Activated CD4-positive, alpha-beta T cell treated with anti-CD3 and anti-CD28 coated beads for 36 hours (primary cell): ENCODE results near the gene NPBWR2. TPM values are rescaled to one million over a fixed set of nuclear protein-coding genes. Genes with fewer than 3 reads are reported as not detected.
A peak's percentile ranks its signal among the peaks of the same experiment; 100 is the strongest.

Experiments used
- ATAC-seq: fragments of 200-7000 bp; cut with Tn5 transposase; one replicate; pipeline ENCODE4 v1.10.0; 2021; ENCODE audit warnings: mild to moderate bottlenecking, moderate library complexity
- CTCF ChIA-PET: fragments of 350-600 bp; sonication (Branson Sonifier 250); formaldehyde crosslinking; loops from one replicate; lab custom pipeline; 2021; ENCODE audit warnings: antibody characterized with exemption; lab: Charles Lee
- POLR2A ChIA-PET: fragments of 350-600 bp; sonication (Branson Sonifier 250); formaldehyde crosslinking; loops from one replicate; lab custom pipeline; 2021; ENCODE audit warnings: antibody characterized with exemption, inconsistent platforms; lab: Charles Lee
- DNase-seq: peaks from one replicate; pipeline ENCODE4 v3.0.0-alpha.2; 2020
- H3K27ac Mint-ChIP-seq: one replicate; pipeline ENCODE4 v1.8.0; 2021; ENCODE audit warnings: mixed read lengths
- H3K27me3 Mint-ChIP-seq: one replicate; pipeline ENCODE4 v1.8.0; 2021; ENCODE audit warnings: mixed read lengths
- H3K36me3 Mint-ChIP-seq: one replicate; pipeline ENCODE4 v1.8.0; 2021; ENCODE audit warnings: low read depth, mixed read lengths
- H3K4me1 Mint-ChIP-seq: one replicate; pipeline ENCODE4 v1.8.0; 2021; ENCODE audit warnings: mixed read lengths
- H3K4me3 Mint-ChIP-seq: one replicate; pipeline ENCODE4 v1.8.0; 2021; ENCODE audit warnings: mild to moderate bottlenecking, moderate library complexity, mixed read lengths
- H3K9me3 Mint-ChIP-seq: one replicate; pipeline ENCODE4 v1.8.0; 2021; ENCODE audit warnings: low read depth, mixed read lengths
- intact Hi-C, 2 experiments: fragments of 100-400 bp; cut with DNase I in 1 of 2; cut with micrococcal nuclease in 1 of 2; formaldehyde crosslinking; loops; one replicate each; pipeline versions ENCODE4 v1.14.2 to v1.15.1; 2022 to 2024; cut with DNase I, micrococcal nuclease
- total RNA-seq, 2 experiments: library from RNA; stranded (reverse); gene quantifications; one replicate each; pipeline ENCODE4 v1.2.3, GENCODE V29; 2021

Gene NPBWR2
- total RNA-seq, 2 experiments from 2014 or later, result not detected

DNA sequence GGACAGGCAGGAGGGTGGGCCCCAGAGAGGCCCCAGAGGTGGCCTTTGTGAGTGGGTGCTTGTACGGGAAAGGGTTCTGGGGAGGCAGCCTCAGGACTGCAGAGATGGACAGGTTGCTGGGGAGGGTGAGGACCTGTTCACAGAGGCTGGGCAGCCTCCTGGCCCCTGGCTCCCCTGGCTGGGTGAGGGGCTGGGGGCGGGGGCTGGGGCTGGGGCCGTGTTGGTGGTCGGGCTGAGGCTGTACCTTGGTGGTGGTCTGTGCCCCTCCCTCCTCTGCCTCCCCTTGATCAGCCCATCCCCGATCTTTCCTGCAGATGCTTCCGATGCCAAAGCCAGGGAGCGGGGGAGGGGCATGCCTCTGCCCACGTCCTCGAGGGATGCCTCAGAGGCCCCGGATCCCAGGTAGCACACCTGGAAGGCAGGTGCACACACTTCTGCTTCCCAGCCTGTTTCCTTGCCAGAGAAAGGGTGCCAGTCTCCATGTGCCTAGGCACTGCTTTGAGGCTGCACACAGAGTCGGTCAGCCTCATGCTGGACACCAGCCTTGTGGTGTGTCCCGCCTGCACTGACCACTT, 39.5 kb downstream of the NPBWR2 start:
- CTCF ChIA-PET, result no interaction called here
- H3K4me1 Mint-ChIP-seq, result peaks cover 41% of the 10 kb centered on the region
- peak overlapping the region; percentile 31 for H3K27ac Mint-ChIP-seq
- no peaks in the 10 kb centered on the region for H3K9me3 Mint-ChIP-seq
- intact Hi-C loops, result loop anchor here in 1 of 2 experiments (10.0 kb wide), 1 partner anchor 533 kb away; the partner anchor contains the start of gene PTK6
- POLR2A ChIA-PET, result no interaction called here
- H3K4me3 Mint-ChIP-seq, result no peak overlapping the region
- no peaks in the 10 kb centered on the region for H3K27me3 Mint-ChIP-seq
- peaks cover 2% of the 10 kb centered on the region for H3K36me3 Mint-ChIP-seq
- no peak for DNase-seq
- ATAC-seq, result no peak

DNA sequence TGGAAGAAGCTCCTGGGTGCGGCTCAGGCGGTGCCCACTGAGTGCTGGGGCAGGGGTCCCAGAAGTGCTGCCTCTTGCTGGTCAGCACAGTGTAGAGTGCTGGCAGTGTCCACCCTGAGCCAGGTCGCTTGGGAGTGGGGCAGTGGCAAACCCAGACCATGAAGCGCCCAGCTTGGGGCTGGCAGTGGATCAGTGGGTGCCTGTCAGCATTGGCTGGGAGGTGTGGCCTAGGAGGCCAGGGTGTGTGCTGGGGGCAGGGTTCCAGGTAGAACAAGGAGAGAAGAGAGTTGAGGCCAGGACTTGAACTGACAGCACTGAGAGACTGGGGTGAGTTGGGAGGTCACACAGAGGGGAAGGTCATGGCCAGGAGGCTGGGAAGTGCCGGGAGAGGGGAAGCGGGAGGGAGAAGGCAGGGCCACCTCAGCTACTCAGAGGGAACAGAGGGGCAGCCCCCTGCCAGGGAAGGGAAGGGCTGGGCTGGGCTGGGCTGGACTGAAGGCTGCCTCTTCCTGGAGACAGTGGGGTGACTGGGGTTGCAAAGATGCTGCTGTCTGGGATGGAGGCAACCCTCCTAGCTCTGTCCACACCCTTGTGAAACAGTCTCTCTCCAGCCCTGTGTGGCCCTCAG, 40.2 kb downstream of the NPBWR2 start:
- DNase-seq (no peak), ATAC-seq (no peak)
- H3K36me3 Mint-ChIP-seq, result no peaks in the 10 kb centered on the region
- intact Hi-C loops, result loop anchor here in 1 of 2 experiments (10.0 kb wide), 1 partner anchor 532 kb away; the partner anchor contains the start of gene PTK6
- H3K4me1 Mint-ChIP-seq, result peaks cover 46% of the 10 kb centered on the region
- no peak overlapping the region for H3K4me3 Mint-ChIP-seq
- CTCF ChIA-PET, result interaction anchor here (2.0 kb wide), 1 partner anchor 10 kb away, joined by 6 read pairs; no protein-coding TSS in a partner anchor
- no peaks in the 10 kb centered on the region for H3K9me3 Mint-ChIP-seq
- POLR2A ChIA-PET, result no interaction called here
- H3K27me3 Mint-ChIP-seq, result no peaks in the 10 kb centered on the region
- peak overlapping the region; percentile 55 for H3K27ac Mint-ChIP-seq

DNA sequence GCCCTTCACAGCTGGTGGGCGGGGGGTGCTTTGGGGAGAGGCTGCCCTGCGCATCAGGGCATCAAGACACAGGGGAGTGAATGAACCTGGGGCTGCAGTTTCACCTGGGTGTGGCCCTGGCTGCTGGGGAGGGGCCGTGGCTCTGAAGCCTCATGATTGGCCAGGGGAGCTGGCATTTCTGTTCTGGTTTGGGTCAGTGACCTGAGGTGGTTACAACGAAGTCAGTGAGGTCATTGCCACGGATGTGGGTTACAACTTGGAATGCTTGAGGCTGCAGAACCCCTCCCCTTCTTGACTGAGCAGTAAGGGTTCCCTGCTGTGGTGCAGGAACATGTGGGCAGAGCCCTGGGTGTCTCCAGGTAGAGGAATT, 41.4 kb downstream of the NPBWR2 start:
- H3K27ac Mint-ChIP-seq, result peak overlapping the region; percentile 80

DNA sequence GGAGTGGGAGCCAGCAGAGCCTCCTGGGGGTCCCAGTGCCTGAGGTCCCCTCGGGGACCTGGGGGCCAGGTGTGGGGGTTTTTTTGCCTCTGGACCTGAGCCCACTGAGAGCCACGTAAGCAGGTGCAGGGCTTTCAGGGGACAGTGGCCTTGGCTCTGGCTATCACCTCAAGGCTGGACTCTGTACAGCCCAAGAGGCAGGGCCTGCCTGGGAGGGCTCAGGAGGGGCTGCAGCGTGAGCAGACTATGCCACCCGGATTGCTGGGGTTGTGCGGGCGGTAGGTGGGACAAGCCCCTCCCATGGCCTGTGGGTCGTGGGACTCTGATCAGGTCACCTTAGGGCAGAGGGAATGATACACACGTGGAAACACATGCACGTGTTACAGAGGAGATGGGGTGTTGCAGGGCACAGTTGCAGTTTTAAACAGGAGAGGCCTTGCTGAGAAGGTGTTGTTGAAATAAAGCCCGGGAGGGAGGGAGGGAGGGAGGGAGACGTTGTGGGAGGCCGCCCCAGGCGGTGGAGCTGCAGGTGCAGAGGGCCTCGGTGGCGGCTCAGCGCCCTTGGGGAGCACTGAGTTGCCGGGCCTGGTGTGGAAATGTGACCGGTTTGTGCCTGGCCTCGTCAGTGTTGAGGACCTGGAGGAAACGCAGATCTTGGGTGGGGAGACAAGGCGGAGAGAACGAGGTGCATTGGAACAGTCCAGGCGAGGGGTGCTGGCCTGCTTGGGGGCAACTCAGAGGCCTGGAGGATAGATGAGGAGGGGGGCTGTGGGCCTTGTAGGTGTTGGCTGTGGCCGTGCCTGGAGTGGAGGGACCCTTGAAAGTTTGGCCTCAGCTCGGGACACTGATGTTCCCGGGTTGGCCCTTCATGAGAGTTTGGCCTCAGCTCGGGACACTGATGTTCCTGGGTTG, 42.0 kb downstream of the NPBWR2 start:
- peaks cover 49% of the 10 kb centered on the region for H3K4me1 Mint-ChIP-seq
- intact Hi-C loops, result loop anchor here in 1 of 2 experiments (2.0 to 10.0 kb wide), 2 partner anchors 13 to 531 kb away; partner anchors contain the start of genes PTK6 and RGS19
- H3K4me3 Mint-ChIP-seq, result peak overlapping the region; percentile 20
- CTCF ChIA-PET, result interaction anchor here (0.7 to 2.0 kb wide), 4 partner anchors 8 to 200 kb away, joined by 3 to 6 read pairs (median 4); partner anchors contain the start of gene TPD52L2
- H3K36me3 Mint-ChIP-seq, result no peaks in the 10 kb centered on the region
- no peaks in the 10 kb centered on the region for H3K27me3 Mint-ChIP-seq
- no peaks in the 10 kb centered on the region for H3K9me3 Mint-ChIP-seq
- DNase-seq (peak; percentile 55), ATAC-seq (no peak)
- H3K27ac Mint-ChIP-seq, result peak overlapping the region; percentile 80
- POLR2A ChIA-PET, result interaction anchor here (0.6 kb wide), 1 partner anchor 13 kb away, joined by 3 read pairs; no protein-coding TSS in a partner anchor

More for the DNA sequence above, 41.4 kb downstream of the NPBWR2 start:
- intact Hi-C loops, result loop anchor here in 1 of 2 experiments (2.0 to 10.0 kb wide), 2 partner anchors 13 to 531 kb away; partner anchors contain the start of genes PTK6 and RGS19
- no peaks in the 10 kb centered on the region for H3K27me3 Mint-ChIP-seq
- POLR2A ChIA-PET, result interaction anchor here (0.6 kb wide), 2 partner anchors 12 to 123 kb away, joined by 3 read pairs; no protein-coding TSS in a partner anchor
- H3K4me1 Mint-ChIP-seq, result peaks cover 49% of the 10 kb centered on the region
- CTCF ChIA-PET, result interaction anchor here (0.7 to 2.0 kb wide), 4 partner anchors 9 to 200 kb away, joined by 3 to 6 read pairs (median 4); partner anchors contain the start of gene TPD52L2
- peak overlapping the region; percentile 20 for H3K4me3 Mint-ChIP-seq
- peak; percentile 69 for ATAC-seq
- DNase-seq, result peak; percentile 84
- no peaks in the 10 kb centered on the region for H3K9me3 Mint-ChIP-seq
- no peaks in the 10 kb centered on the region for H3K36me3 Mint-ChIP-seq

DNA sequence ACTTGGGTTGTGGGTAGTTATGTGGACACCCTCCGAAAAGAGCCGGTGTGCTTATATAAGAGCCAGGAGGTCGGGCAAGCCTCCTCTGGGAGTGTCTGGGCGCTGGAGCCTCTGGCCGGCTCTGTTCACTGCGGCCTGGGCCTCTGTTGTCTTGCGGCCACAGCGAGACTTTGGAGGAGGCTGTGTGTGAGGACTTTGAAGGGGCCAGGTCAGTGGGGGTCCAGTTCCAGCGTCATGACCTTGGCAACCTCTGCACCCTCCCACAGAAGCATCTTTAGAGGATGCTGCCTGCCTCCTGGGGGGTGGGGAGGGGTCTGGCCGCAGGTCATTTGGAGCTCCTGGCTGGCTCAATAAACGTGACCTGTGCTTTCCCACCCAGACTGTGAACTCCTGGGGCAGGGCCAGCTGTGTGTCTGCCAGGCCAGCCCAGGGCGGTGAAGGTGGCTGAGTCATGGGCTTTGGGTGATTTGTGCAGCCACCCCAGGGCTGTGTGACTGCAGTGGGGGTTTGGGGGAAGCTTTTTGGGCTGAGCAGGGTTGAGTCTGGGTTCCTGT, 43.1 kb downstream of the NPBWR2 start:
- H3K36me3 Mint-ChIP-seq, result no peaks in the 10 kb centered on the region

DNA sequence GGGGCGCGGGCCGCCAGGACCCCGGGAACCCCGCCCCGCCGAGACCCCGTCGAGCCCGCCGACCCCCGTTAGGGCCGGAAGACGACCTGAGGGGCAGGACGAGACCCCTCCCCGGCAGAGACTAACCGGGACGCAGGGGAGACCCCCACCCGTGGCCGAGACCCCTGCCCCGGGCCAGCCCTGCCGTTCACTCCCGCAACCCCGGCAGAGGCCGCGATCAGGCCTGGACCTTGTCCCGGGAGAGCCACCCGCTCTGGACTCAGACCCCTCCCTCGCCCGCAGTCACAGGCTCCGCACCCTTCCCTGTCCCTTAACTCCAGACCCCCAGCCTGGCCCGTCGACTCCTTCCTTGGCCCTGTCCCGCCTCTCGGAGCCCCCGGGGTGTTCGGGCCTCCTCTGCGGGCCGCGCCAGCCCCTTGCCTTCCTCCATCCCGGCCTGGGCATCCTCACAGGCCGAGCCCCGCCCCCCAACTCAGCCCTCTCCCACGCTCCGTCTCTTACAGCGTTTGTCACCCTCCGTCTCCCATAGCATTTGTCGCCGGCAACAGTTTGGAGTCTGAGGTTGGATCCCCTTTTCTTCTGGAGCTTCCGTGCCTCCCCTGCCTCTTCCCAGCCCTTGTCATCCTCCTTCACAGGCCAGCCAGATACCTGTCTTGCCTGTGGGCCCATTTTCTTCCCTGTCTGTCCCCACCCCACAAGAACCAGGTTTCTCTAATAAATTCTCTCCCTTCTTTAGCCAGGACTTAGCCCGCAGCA, 43.8 kb downstream of the NPBWR2 start:
- ChIA-PET POLR2A (no interaction called here), CTCF (interaction anchor here (1.0 to 1.4 kb wide), 3 partner anchors 22 to 83 kb away, joined by 3 to 9 read pairs (median 4); no protein-coding TSS in a partner anchor)
- intact Hi-C loops, result loop anchor here (1.0 to 10.0 kb wide), 10 partner anchors 15 to 1271 kb away; partner anchors contain the start of genes RGS19 (in 2 of the 2), DNAJC5 (in 1 of the 2), GMEB2 (in 1 of the 2) and PRPF6 (in 1 of the 2)
- Mint-ChIP-seq H3K36me3 (no peaks in the 10 kb centered on the region), H3K4me3 (peak overlapping the region; percentile 82), H3K27me3 (no peaks in the 10 kb centered on the region), H3K9me3 (no peaks in the 10 kb centered on the region), H3K4me1 (peaks cover 50% of the 10 kb centered on the region), H3K27ac (peak overlapping the region; percentile 79)
- ATAC-seq (peak; percentile 16), DNase-seq (peak; percentile 78)

More for the DNA sequence above, 43.1 kb downstream of the NPBWR2 start:
- ATAC-seq (no peak), DNase-seq (no peak)
- Mint-ChIP-seq H3K9me3 (no peaks in the 10 kb centered on the region), H3K27me3 (no peaks in the 10 kb centered on the region), H3K4me1 (peaks cover 49% of the 10 kb centered on the region), H3K4me3 (peak overlapping the region; percentile 82), H3K27ac (peak overlapping the region; percentile 79)
- POLR2A ChIA-PET, result no interaction called here
- CTCF ChIA-PET, result no interaction called here
- intact Hi-C loops, result loop anchor here (2.0 to 10.0 kb wide), 3 partner anchors 15 to 1272 kb away; partner anchors contain the start of genes PTK6 (in 1 of the 2) and RGS19 (in 1 of the 2)

DNA sequence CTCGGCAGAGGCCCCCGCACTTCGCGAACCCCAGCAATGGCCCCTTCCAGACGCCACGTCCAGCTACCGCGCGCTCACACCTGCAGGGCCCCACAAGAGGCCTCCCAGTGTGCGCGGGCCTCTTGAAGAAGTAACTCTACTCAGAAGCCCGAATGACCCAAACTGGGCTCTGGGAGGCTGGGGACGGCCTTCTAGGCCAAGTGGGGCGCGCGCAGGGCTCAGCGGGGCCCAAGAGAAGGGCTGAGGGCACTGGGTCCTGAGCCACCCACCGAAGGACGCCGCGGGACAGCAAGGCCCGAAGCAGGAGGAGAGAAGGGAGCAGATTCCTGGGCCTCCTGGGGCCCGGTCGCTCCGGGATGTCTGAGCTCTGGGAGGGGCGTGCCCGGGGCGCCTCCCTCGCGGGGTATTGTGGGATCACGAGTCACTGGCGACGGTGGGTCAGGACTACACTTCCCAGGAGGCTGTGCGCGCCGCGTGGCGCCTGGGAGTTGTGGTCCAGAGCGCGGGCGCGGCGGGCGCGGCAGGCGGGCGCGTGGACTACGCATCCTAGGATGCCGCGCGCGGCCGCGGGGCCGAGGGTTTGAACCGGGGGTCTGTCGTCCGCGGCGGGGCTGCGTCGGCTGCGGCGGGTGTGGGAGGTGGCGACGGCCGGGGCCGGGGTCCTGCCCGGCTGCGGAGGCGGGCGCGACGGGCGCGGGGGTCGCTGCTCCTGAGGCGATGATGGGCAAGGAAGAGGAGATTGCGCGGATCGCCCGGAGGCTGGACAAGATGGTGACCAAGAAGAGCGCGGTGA, 44.6 kb downstream of the NPBWR2 start, which contains the start of gene TCEA2:
Gene TCEA2, plus strand, starts transcription at position 603 of the 793 bp plus-strand sequence. Its CDS starts 115 bp downstream, at position 718.
- Mint-ChIP-seq H3K27me3 (no peaks in the 10 kb centered on the region), H3K9me3 (no peaks in the 10 kb centered on the region), H3K27ac (peak within 1 kb of the TSS; percentile 79), H3K4me1 (peaks cover 51% of the 10 kb centered on the region), H3K4me3 (peak within 1 kb of the TSS; percentile 82), H3K36me3 (no peaks in the 10 kb centered on the region)
- POLR2A ChIA-PET, result no interaction called here
- peak; percentile 98 for DNase-seq
- CTCF ChIA-PET, result interaction anchor here (0.7 to 1.4 kb wide), 9 partner anchors 14 to 509 kb away, joined by 3 to 9 read pairs (median 4); partner anchors contain the start of gene LKAAEAR1
- peak; percentile 83 for ATAC-seq
- intact Hi-C loops, result loop anchor here (1.0 to 10.0 kb wide), 10 partner anchors 17 to 1270 kb away; partner anchors contain the start of genes ARFGAP1 (in 1 of the 2), DNAJC5 (in 1 of the 2), GMEB2 (in 1 of the 2) and PRPF6 (in 1 of the 2)

DNA sequence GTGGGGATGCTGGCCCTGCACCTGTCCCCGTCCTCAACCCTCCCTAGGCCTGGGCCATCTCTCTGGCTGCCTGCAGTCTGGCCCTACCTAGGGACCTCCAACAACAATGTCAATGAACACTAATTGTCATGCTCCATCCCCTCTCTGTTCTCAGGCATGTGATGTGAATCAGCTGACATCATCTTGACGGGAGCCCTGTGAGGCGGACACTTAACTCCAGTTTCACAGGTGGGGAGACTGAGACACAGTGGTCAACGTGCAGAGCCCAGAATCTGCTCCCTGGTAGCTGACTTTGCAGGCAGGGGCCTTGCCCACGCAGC, 45.1 kb downstream of the NPBWR2 start:
- DNase-seq (no peak), ATAC-seq (no peak)
- Mint-ChIP-seq H3K36me3 (no peaks in the 10 kb centered on the region), H3K27me3 (no peaks in the 10 kb centered on the region), H3K4me3 (peak overlapping the region; percentile 82), H3K9me3 (no peaks in the 10 kb centered on the region), H3K4me1 (peaks cover 52% of the 10 kb centered on the region), H3K27ac (no peak overlapping the region)
- CTCF ChIA-PET, result interaction anchor here (0.7 to 1.4 kb wide), 9 partner anchors 15 to 509 kb away, joined by 3 to 9 read pairs (median 4); partner anchors contain the start of gene LKAAEAR1
- POLR2A ChIA-PET, result no interaction called here
- intact Hi-C loops, result loop anchor here (1.0 to 10.0 kb wide), 4 partner anchors 523 to 1270 kb away; partner anchors contain the start of genes ARFGAP1 (in 1 of the 2) and PTK6 (in 1 of the 2)

DNA sequence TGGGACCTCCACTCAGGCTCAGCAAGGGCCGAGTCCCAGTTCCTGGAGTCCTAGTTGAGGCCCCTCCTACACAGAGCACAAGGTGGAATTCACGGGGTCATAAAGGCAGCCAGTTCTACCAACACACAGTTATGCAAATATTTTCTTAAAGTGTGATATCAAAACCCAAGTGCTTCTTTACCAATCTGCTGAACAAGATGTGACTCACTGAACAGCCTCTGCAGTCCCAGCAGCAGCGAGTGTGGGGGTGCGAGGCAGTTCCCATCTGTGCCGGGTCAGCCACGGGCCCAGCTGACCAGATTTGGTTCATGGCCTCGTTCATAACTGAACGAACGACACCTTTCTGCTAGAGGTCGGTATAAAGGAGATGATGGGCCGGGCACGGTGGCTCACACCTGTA, 48.8 kb downstream of the NPBWR2 start:
- Mint-ChIP-seq H3K27ac (peak overlapping the region; percentile 83), H3K4me1 (peaks cover 21% of the 10 kb centered on the region), H3K36me3 (no peaks in the 10 kb centered on the region), H3K9me3 (no peaks in the 10 kb centered on the region), H3K4me3 (peak overlapping the region; percentile 79), H3K27me3 (peaks cover 7% of the 10 kb centered on the region)
- DNase-seq, result no peak
- intact Hi-C loops, result loop anchor here in 1 of 2 experiments (5.0 kb wide), 1 partner anchor 76 kb away; the partner anchor contains the start of gene PRPF6
- ATAC-seq, result peak; percentile 3
- POLR2A ChIA-PET, result no interaction called here
- CTCF ChIA-PET, result interaction anchor here (0.7 kb wide), 1 partner anchor 210 kb away, joined by 3 read pairs; no protein-coding TSS in a partner anchor
